KOPT-K1 (cell line): Measurements from ENCODE around the gene HOXA13.

ENCODE experiments used
- H3K27ac ChIP-seq: fragments of 200-600 bp; sonication (generic); 2 replicates; pipeline ENCODE4 v1.5.1; 2016; ENCODE audit warnings: antibody characterized with exemption, mild to moderate bottlenecking, low read depth, low read length; ENCODE audit not compliant: poor library complexity, severe bottlenecking
- H3K36me3 ChIP-seq: fragments of 200-600 bp; sonication (generic); 2 replicates; pipeline ENCODE4 v1.5.1; 2017; ENCODE audit warnings: antibody characterized with exemption, mild to moderate bottlenecking, low read length, moderate library complexity; ENCODE audit not compliant: insufficient read depth
- H3K9me3 ChIP-seq: fragments of 200-600 bp; sonication (generic); 2 replicates; pipeline ENCODE4 v1.5.1; 2017; ENCODE audit warnings: antibody characterized with exemption, low read length, mild to moderate bottlenecking; ENCODE audit not compliant: insufficient read depth, poor library complexity, severe bottlenecking

HOXA13 gene

DNA sequence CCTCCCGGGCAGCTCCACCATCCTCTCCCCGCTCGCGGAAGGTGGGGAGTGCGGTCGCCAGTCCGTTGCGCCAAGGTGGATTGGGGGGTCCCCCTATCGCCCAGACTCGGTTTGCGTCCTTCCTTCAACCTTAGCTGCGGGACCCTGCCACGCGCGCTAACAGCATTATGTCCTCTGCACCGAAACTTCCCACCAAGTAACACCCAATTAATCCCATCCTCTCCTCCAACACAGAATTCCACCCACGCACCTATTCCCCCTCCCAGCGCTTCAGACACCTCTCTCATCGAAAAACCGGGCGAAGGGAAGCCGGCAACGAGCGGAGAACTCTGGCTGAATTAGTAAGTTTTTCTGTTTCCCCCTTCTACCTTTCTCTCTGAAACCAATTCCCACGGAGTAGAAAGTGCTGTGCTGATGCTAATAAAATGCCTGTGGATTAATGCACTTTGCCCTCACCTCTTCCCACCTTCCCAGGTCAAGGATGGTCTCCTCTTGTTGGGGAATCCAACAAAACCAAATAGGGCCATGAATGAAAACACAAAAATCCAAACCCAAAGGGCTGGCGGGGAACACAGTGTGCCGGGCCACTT lies 48.5 kb downstream of the HOXA13 start:
- Histone ChIP-seq H3K9me3 (peaks cover 16% of the 10 kb centered on the region), H3K27ac (no peak overlapping the region), H3K36me3 (no peaks in the 10 kb centered on the region)

- Histone ChIP-seq H3K9me3 (peaks cover 9% of the 10 kb centered on the region), H3K27ac (no peak overlapping the region)
Observed at GRCh38 chr7:27150568-27151340, 49.1 kb downstream of the HOXA13 start.

DNA sequence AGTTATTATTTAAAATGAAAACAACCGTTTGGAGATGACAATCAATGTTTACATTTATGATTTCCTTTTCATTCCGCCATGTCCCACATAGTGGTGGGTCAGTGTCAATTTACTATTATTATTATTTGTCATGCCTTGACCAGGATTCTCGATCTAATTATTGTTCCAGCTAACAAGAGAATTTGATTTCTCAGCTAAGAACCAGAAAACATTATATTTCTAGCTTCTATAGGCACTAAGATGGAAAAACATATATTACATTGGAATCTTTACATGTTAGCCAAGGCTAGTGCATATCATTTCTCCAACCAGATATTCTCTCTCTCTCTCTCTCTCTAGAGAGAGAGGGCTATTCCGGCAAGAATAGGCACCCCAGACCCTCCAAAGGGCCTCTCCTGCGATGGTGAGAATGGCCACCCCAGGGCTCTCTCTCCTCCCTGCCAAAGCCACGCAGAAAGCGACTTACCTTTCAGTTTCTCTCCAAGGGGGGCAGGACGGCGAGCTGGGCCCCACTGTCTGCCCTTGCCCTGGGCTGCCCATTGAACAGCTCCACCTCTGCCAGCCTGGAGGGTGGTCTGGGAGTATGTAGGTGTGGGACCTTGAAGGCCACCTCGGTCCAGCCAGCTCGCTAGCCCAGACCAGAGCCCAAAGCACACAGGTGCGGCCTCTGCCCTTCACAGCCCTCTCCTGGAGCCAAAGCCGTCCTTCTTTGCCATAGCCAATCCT lies 49.9 kb downstream of the HOXA13 start:
- H3K9me3 ChIP-seq: peaks cover 5% of the 10 kb centered on the region
- no peaks in the 10 kb centered on the region for H3K36me3 ChIP-seq
- H3K27ac ChIP-seq: no peak overlapping the region

More at GRCh38 chr7:27150568-27151340, 49.1 kb downstream of the HOXA13 start:
- no peaks in the 10 kb centered on the region for H3K36me3 ChIP-seq

GRCh38 chr7:27148756-27149641 lies 50.9 kb downstream of the HOXA13 start:
- H3K36me3 ChIP-seq: no peaks in the 10 kb centered on the region
- H3K27ac ChIP-seq: no peak overlapping the region
- peaks cover 12% of the 10 kb centered on the region for H3K9me3 ChIP-seq

DNA sequence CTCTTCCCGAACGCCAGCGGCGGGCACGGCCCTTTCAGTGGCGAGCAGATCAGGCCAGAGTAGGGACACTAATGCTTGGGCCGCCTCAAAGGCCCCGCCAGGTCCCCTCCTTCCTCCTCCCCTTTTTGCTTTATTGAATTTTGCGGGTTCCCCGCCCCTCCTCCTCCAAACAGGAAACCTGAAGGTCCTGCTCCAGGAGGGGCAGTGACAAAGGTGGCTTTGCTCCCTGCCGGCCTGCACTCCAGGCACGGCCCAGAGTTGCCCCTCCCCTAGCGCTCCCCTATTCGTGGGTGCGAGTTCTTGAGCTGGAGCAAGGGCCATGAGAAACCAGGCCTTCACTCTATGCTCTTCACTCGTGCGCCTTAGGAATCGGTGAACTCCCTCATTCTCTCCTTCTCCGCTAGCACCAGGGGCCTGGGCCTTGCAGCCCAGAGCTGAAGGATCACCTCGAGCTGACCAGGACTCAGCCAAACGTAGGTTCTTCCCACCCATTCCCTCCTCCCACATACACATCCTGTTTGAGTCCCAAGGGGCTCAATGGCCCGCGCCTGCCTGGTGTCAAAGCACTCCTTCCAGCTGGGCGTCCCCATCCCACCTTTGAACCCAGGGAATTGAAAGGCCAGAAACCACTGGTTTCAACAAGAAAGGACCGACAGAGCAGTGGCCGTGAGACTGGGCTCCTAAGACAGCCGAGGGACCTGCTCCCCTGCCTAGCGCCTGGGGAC lies 51.7 kb downstream of the HOXA13 start:
- peaks cover 20% of the 10 kb centered on the region for H3K9me3 ChIP-seq
- H3K27ac ChIP-seq: no peak overlapping the region
- no peaks in the 10 kb centered on the region for H3K36me3 ChIP-seq

GRCh38 chr7:27147199-27148030 lies 52.5 kb downstream of the HOXA13 start, which contains the start of gene HOXA6:
TSS of gene HOXA6 (minus strand) at chr7:27147774. CDS start at chr7:27147749, 25 bp downstream.
- Histone ChIP-seq H3K27ac (no peak within 1 kb of the TSS), H3K36me3 (no peaks in the 10 kb centered on the region), H3K9me3 (peaks cover 20% of the 10 kb centered on the region)

DNA sequence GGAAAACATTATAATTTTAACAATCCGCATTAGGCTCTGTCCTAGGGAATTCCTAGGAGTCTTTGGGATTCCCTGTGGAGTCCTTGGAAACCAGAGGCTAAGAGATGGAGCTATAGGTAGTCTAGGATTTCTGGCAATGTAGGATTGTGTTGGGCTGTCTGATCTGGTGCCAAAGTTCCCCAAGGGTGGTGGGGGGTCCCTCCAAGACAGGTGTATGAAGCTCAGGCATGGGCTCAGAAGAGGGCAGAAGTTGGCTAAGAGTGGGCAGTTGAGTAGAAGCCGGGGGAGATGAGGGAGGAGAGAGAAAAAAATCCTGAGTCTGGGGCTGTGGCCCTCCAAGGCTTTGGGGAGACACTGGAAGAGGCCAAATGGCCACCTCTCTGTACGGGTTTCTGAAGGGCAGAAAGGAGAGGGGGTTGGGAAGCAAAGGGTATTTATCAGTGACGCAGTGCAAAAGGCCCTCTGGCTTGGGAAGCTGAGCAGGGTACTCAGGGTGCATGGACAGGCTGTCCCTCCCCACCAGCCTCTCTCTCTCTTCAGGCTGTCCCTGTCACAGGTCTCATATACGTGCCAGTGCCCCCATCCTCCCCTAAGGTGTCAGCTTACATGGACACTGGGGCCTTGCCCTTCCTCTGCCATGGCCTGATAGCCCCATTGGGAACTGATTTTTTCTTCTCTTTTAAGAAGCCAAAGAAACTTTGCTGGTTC lies 53.2 kb downstream of the HOXA13 start:
- H3K36me3 ChIP-seq: no peaks in the 10 kb centered on the region
- H3K9me3 ChIP-seq: peaks cover 20% of the 10 kb centered on the region
- H3K27ac ChIP-seq: no peak overlapping the region

DNA sequence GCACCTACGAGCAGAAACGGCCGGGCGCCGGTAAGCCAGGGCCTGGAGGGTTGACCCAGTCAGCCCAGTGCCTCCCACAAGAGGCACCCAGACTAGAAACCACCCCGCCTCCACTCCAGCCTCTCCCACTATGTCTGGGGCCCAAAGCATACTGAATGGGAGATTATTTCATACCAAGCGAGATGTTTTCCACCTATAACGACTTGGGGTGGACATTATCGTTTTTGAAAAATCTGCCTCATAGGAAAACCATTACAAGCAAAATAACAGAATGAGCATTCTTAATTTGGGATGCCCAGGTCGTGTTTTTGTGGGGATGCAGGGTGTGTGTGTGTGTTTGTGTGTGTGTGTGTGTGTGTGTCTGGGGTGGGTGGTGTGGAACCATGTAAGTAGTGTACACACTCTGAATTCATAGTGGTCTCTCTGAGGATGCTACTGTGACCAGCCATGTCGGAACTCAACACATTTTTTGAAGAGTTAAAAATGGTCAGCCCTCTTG lies 53.9 kb downstream of the HOXA13 start:
- Histone ChIP-seq H3K9me3 (peaks cover 20% of the 10 kb centered on the region), H3K27ac (no peak overlapping the region), H3K36me3 (no peaks in the 10 kb centered on the region)

GRCh38 chr7:27145165-27145913 lies 54.6 kb downstream of the HOXA13 start:
- Histone ChIP-seq H3K36me3 (no peaks in the 10 kb centered on the region), H3K9me3 (peaks cover 20% of the 10 kb centered on the region), H3K27ac (no peak overlapping the region)

DNA sequence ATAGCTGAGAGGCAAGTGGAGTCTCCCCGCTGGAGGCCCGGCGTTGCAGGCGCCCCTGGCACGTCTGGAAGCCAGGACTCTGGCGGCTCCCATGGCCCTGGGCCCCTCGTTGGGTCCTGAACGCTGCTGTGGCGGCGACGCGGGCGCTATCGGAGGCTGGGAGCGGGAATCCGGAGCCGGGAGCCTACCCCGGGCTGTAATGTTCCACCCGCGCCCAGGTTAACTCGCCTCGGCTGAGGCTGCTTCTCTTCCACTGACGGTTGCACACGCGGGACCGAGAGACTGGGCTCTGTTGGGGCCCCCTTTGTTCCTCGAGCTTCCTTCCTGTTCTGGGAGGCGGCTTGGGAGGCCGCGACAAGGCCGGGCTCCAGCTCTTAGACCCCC lies 55.1 kb downstream of the HOXA13 start:
- peaks cover 20% of the 10 kb centered on the region for H3K9me3 ChIP-seq
- no peaks in the 10 kb centered on the region for H3K36me3 ChIP-seq
- H3K27ac ChIP-seq: no peak overlapping the region
